C4-2B (cell line): ENCODE data around the gene ANKH.

ENCODE experiments used
- ZFX ChIP-seq: fragments of 450-650 bp; IDR thresholded peaks from 2 replicates; pipeline ENCODE4 v1.6.1; 2017
- TF ChIP-seq, protein P1 (sequence below): fragments of 450-650 bp; conservative IDR thresholded peaks from 2 replicates; pipeline ENCODE4 v1.5.1; 2017; ENCODE audit warnings: mild to moderate bottlenecking

GRCh38 chr5:14850419-14851049 is 21.0 kb downstream of the ANKH start:
- TF ChIP-seq, protein P1, sequence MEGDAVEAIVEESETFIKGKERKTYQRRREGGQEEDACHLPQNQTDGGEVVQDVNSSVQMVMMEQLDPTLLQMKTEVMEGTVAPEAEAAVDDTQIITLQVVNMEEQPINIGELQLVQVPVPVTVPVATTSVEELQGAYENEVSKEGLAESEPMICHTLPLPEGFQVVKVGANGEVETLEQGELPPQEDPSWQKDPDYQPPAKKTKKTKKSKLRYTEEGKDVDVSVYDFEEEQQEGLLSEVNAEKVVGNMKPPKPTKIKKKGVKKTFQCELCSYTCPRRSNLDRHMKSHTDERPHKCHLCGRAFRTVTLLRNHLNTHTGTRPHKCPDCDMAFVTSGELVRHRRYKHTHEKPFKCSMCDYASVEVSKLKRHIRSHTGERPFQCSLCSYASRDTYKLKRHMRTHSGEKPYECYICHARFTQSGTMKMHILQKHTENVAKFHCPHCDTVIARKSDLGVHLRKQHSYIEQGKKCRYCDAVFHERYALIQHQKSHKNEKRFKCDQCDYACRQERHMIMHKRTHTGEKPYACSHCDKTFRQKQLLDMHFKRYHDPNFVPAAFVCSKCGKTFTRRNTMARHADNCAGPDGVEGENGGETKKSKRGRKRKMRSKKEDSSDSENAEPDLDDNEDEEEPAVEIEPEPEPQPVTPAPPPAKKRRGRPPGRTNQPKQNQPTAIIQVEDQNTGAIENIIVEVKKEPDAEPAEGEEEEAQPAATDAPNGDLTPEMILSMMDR: no peak
- no peak for TF ChIP-seq ZFX
